CD14-positive monocyte (primary cell): ENCODE data around the gene BCKDHB. TPM values are rescaled to one million over a fixed set of nuclear protein-coding genes. Genes with fewer than 3 reads are reported as not detected.

Experiments used
- DNase-seq, 3 donors: peaks; one replicate each; pipeline ENCODE4 v3.0.0-alpha.2; 2011 to 2022
- H2AFZ ChIP-seq: 2 replicates; pipeline ENCODE4 v1.6.0; 2012; ENCODE audit warnings: mild to moderate bottlenecking, low read depth, low read length, inconsistent platforms; ENCODE audit not compliant: insufficient read depth, poor library complexity, severe bottlenecking
- H3K27ac ChIP-seq, 2 donors: 1 replicate in 1 of 2; 2 replicates in 1 of 2; pipeline ENCODE4 v1.5.1; 2012 to 2013; ENCODE audit warnings: low read length in 2 of 2, control low read depth in 1 of 2, inconsistent platforms in 1 of 2, low read depth in 1 of 2, mild to moderate bottlenecking in 1 of 2
- H3K27me3 ChIP-seq, 2 donors: one replicate each; pipeline versions ENCODE4 v1.6.0 to v1.6.1; 2011 to 2013; ENCODE audit warnings: low read length in 2 of 2; ENCODE audit not compliant: control insufficient read depth in 2 of 2, insufficient read depth in 2 of 2
- H3K36me3 ChIP-seq, 2 donors: replicated peaks in 1 of 2; 1 replicate in 1 of 2; 2 replicates in 1 of 2; pipeline versions ENCODE4 v1.5.1 to v1.6.1; 2012 to 2013; ENCODE audit warnings: low read length in 2 of 2, control low read depth in 1 of 2, inconsistent platforms in 1 of 2, mild to moderate bottlenecking in 1 of 2; ENCODE audit not compliant: insufficient read depth in 2 of 2, control insufficient read depth in 1 of 2
- H3K4me1 ChIP-seq, 2 donors: 1 replicate in 1 of 2; 2 replicates in 1 of 2; pipeline versions ENCODE4 v1.5.1 to v1.6.1; 2012 to 2013; ENCODE audit warnings: low read length in 2 of 2, control low read depth in 1 of 2, inconsistent platforms in 1 of 2, mild to moderate bottlenecking in 1 of 2, moderate library complexity in 1 of 2; ENCODE audit not compliant: insufficient read depth in 2 of 2, control insufficient read depth in 1 of 2
- H3K4me2 ChIP-seq: replicated peaks from 2 replicates; pipeline ENCODE3; 2012; ENCODE audit warnings: low read length, moderate library complexity, mild to moderate bottlenecking; ENCODE audit not compliant: poor library complexity, severe bottlenecking; ENCODE audit errors: extremely low read depth
- H3K4me3 ChIP-seq, 3 experiments: fragments of 200-600 bp in 1 of 3; sonication (generic) in 1 of 3; replicated peaks in 1 of 3; 1 replicate in 2 of 3; 2 replicates in 1 of 3; pipeline ENCODE4 v1.5.1; 2011 to 2013; ENCODE audit warnings: low read length in 3 of 3, mild to moderate bottlenecking in 3 of 3, control low read depth in 2 of 3, low read depth in 2 of 3, inconsistent platforms in 1 of 3, moderate library complexity in 1 of 3
- H3K79me2 ChIP-seq: 2 replicates; pipeline ENCODE4 v1.6.0; 2012; ENCODE audit warnings: mild to moderate bottlenecking, control low read depth, inconsistent platforms, low read length, moderate library complexity; ENCODE audit not compliant: insufficient read depth
- H3K9ac ChIP-seq: 2 replicates; pipeline ENCODE4 v1.6.0; 2017; ENCODE audit warnings: low read length, mild to moderate bottlenecking; ENCODE audit not compliant: insufficient read depth, poor library complexity, severe bottlenecking
- H3K9me3 ChIP-seq, 2 donors: replicated peaks in 1 of 2; 1 replicate in 1 of 2; 2 replicates in 1 of 2; pipeline versions ENCODE4 v1.5.1 to v1.6.1; 2012 to 2013; ENCODE audit warnings: low read length in 2 of 2, control low read depth in 1 of 2; ENCODE audit not compliant: control insufficient read depth in 1 of 2, insufficient read depth in 1 of 2
- H4K20me1 ChIP-seq: 2 replicates; pipeline ENCODE4 v1.6.0; 2012; ENCODE audit warnings: mild to moderate bottlenecking, low read length, control low read depth, moderate library complexity; ENCODE audit not compliant: insufficient read depth
- H3K27ac Mint-ChIP-seq, 7 donors: one replicate each; pipeline ENCODE4 v1.8.0; 2020; ENCODE audit warnings: mild to moderate bottlenecking in 7 of 7, mixed read lengths in 7 of 7, moderate library complexity in 6 of 7, inconsistent platforms in 2 of 7
- H3K27me3 Mint-ChIP-seq, 3 donors: one replicate each; pipeline ENCODE4 v1.8.0; 2021 to 2022; ENCODE audit warnings: low read depth in 3 of 3, mild to moderate bottlenecking in 3 of 3, mixed read lengths in 3 of 3, moderate library complexity in 3 of 3, inconsistent platforms in 1 of 3
- H3K36me3 Mint-ChIP-seq, 2 donors: one replicate each; pipeline ENCODE4 v1.8.0; 2020; ENCODE audit warnings: mixed read lengths in 2 of 2, inconsistent platforms in 1 of 2, mild to moderate bottlenecking in 1 of 2
- H3K4me1 Mint-ChIP-seq: one replicate; pipeline ENCODE4 v1.8.0; 2020; ENCODE audit warnings: mild to moderate bottlenecking, mixed read lengths
- H3K4me3 Mint-ChIP-seq, 2 donors: one replicate each; pipeline ENCODE4 v1.8.0; 2020; ENCODE audit warnings: mild to moderate bottlenecking in 2 of 2, mixed read lengths in 2 of 2, moderate library complexity in 1 of 2
- H3K9me3 Mint-ChIP-seq, 7 donors: one replicate each; pipeline ENCODE4 v1.8.0; 2020 to 2022; ENCODE audit warnings: mixed read lengths in 7 of 7, mild to moderate bottlenecking in 6 of 7, moderate library complexity in 6 of 7, inconsistent platforms in 2 of 7
- CTCF ChIP-seq: fragments of 200-600 bp; IDR thresholded peaks from one replicate; pipeline ENCODE4 v1.8.0; 2022; ENCODE audit warnings: antibody characterized with exemption, mild to moderate bottlenecking
- WGBS: methylation state at CpG from one replicate; pipeline ENCODE4 v1.1.5; 2013; ENCODE audit warnings: missing lambda C conversion rate; ENCODE audit not compliant: insufficient coverage; 5-methylcytosine and 5-hydroxymethylcytosine counted together
- intact Hi-C, 2 donors: fragments of 100-400 bp; cut with micrococcal nuclease; formaldehyde crosslinking; loops; one replicate each; pipeline versions ENCODE4 v1.15.0 to v1.15.1; 2023
- polyA plus RNA-seq, 3 donors: library from polyadenylated mRNA; depleted of rRNA in 1 of 3; unstranded in 2 of 3; stranded (reverse) in 1 of 3; fragments of 300-500 nt in 2 of 3; fragments of >200 nt in 1 of 3; fragmentation: Illumina TruSeq in 2 of 3; gene quantifications; 1 replicate in 2 of 3; 2 replicates in 1 of 3; pipeline ENCODE4 v1.2.3, GENCODE V29; 2012 to 2021

BCKDHB gene
- polyA plus RNA-seq, 3 donors: 1.8 to 4.6 (median 4.0) TPM

- Histone ChIP-seq H3K27ac (no peak overlapping the region), H3K79me2 (no peaks in the 10 kb centered on the region), H3K36me3 (no peaks in the 10 kb centered on the region), H3K4me2 (no peak overlapping the region), H3K4me1 (peaks cover 16 to 22% of the 10 kb centered on the region in 2 donors), H4K20me1 (no peaks in the 10 kb centered on the region), H3K9ac (no peak overlapping the region), H3K9me3 (no peaks in the 10 kb centered on the region), H3K27me3 (no peaks in the 10 kb centered on the region), H2AFZ (no peak overlapping the region), H3K4me3 (no peak overlapping the region)
- no peak for TF ChIP-seq CTCF
- no peaks in the 10 kb centered on the region for H3K27me3 Mint-ChIP-seq
- H3K27ac Mint-ChIP-seq: peak overlapping the region in 1 of 7 donors; percentile 6
- 100% methylated on average over 1 of the region's 1 CpG for WGBS
- intact Hi-C loops: no loop called here
- no peaks in the 10 kb centered on the region for H3K9me3 Mint-ChIP-seq
- no peaks in the 10 kb centered on the region for H3K4me1 Mint-ChIP-seq
- no peaks in the 10 kb centered on the region for H3K36me3 Mint-ChIP-seq
- no peak overlapping the region for H3K4me3 Mint-ChIP-seq
- DNase-seq: no peak
Measured at GRCh38 chr6:80161434-80161833, 55.0 kb downstream of the BCKDHB start.

- no peaks in the 10 kb centered on the region for H3K9me3 ChIP-seq
- peak; percentile 6 to 49 (median 18) for DNase-seq
- no peaks in the 10 kb centered on the region for H3K27me3 ChIP-seq
- no peaks in the 10 kb centered on the region for H3K36me3 ChIP-seq
- peaks cover 16 to 22% of the 10 kb centered on the region in 2 donors for H3K4me1 ChIP-seq
- Mint-ChIP-seq H3K27me3 (peaks cover 0 to 2% (median 0%) of the 10 kb centered on the region in 3 donors), H3K4me1 (no peaks in the 10 kb centered on the region), H3K4me3 (no peak overlapping the region), H3K36me3 (peaks cover 2 to 6% of the 10 kb centered on the region in 2 donors), H3K9me3 (peaks cover 0 to 2% (median 0%) of the 10 kb centered on the region in 7 donors), H3K27ac (no peak overlapping the region)
- H3K9ac ChIP-seq: no peak overlapping the region
- no peak overlapping the region for H3K4me3 ChIP-seq
- H4K20me1 ChIP-seq: no peaks in the 10 kb centered on the region
- H3K4me2 ChIP-seq: no peak overlapping the region
- WGBS: 9% methylated on average over 3 of the region's 3 CpGs
- TF ChIP-seq CTCF: no peak
- intact Hi-C loops: no loop called here
- no peak overlapping the region for H3K27ac ChIP-seq
- no peak overlapping the region for H2AFZ ChIP-seq
- H3K79me2 ChIP-seq: no peaks in the 10 kb centered on the region
Measured at GRCh38 chr6:80163754-80164187, 57.3 kb downstream of the BCKDHB start.
